ENCODE data around the gene LRRC3.

- TF ChIP-seq POLR2A (IDR thresholded peaks at IDR 0.05; ENCODE audit: low read depth, low read length) (no peak), POLR2AphosphoS5 (IDR thresholded peaks at IDR 0.05; ENCODE audit: low read depth, low read length) (no peak), SPI1 (IDR thresholded peaks at IDR 0.05; ENCODE audit: low read depth, low read length) (no peak), POU2F2 (IDR thresholded peaks at IDR 0.05; ENCODE audit: low read depth, low read length) (no peak), TAF1 (IDR thresholded peaks at IDR 0.05; ENCODE audit: low read depth, low read length) (no peak)
These were observed 39.1 kb upstream of the LRRC3 start for GRCh38 chr21:44416193-44416592.

All from GM12891 (cell line).